Spleen (tissue), 7 donors: ENCODE measurements around the gene PRUNE2.

Experiments
- CTCF ChIP-seq, 11 experiments: fragments of 200-600 bp in 7 of 11; fragments of 450-650 bp in 4 of 11; sonication (generic) in 4 of 11; IDR thresholded peaks in 8 of 11; conservative IDR thresholded peaks in 3 of 11; 1 replicate in 7 of 11; 2 replicates in 4 of 11; pipeline versions ENCODE4 v1.4.0 to v1.8.0; 2016 to 2021; ENCODE audit warnings: antibody characterized with exemption in 11 of 11, inconsistent platforms in 4 of 11, mild to moderate bottlenecking in 1 of 11
- POLR2A ChIP-seq, 3 donors: fragments of 450-650 bp; IDR thresholded peaks; one replicate each; pipeline ENCODE4 v1.5.1; 2017; ENCODE audit warnings: antibody characterized with exemption in 3 of 3, mild to moderate bottlenecking in 1 of 3
- donor health status: DM: no; HTN: no; CAD: no; lungs with moderate emphysema.
- donor health status: DM: no; HTN: no; CAD: no.
- donor health status: DM: no; HTN: no; CAD: no.

GRCh38 chr9:76732341-76732958 is 173.5 kb downstream of the PRUNE2 start:
- TF ChIP-seq CTCF (IDR thresholded peaks at IDR 0.05 in 8 of 11, conservative IDR thresholded peaks at IDR 0.05 in 3 of 11) (no peak), POLR2A (IDR thresholded peaks at IDR 0.05) (no peak)
